Measurements from ENCODE around the gene CHST11.

Gene CHST11

GRCh38 chr12:104484079-104484478, 27.3 kb downstream of the CHST11 start:
- DNase-seq, result no peak

- no peak for DNase-seq
Measured at GRCh38 chr12:104485651-104486362, 29.1 kb downstream of the CHST11 start.

- no peak for DNase-seq
Measured at GRCh38 chr12:104486363-104486750, 29.6 kb downstream of the CHST11 start.

- DNase-seq, result no peak
Measured at GRCh38 chr12:104486943-104487819, 30.4 kb downstream of the CHST11 start.

GRCh38 chr12:104488374-104488773, 31.6 kb downstream of the CHST11 start:
- DNase-seq, result no peak

- DNase-seq, result peak; percentile 21
Measured at GRCh38 chr12:104490186-104490585, 33.4 kb downstream of the CHST11 start.

- DNase-seq, result peak; percentile 89
Measured at GRCh38 chr12:104490850-104491249, 34.1 kb downstream of the CHST11 start.

GRCh38 chr12:104493496-104493895, 36.7 kb downstream of the CHST11 start:
- DNase-seq, result no peak

GRCh38 chr12:104494137-104494792, 37.5 kb downstream of the CHST11 start:
- DNase-seq, result no peak

GRCh38 chr12:104494793-104495158, 38.0 kb downstream of the CHST11 start:
- DNase-seq, result no peak

- no peak for DNase-seq
Measured at GRCh38 chr12:104495786-104496185, 39.0 kb downstream of the CHST11 start.

- no peak for DNase-seq
Measured at GRCh38 chr12:104496336-104496735, 39.6 kb downstream of the CHST11 start.

GRCh38 chr12:104498211-104498801, 41.6 kb downstream of the CHST11 start:
- DNase-seq, result no peak

GRCh38 chr12:104499668-104500332, 43.1 kb downstream of the CHST11 start:
- no peak for DNase-seq

- no peak for DNase-seq
Measured at GRCh38 chr12:104501115-104501514, 44.4 kb downstream of the CHST11 start.

GRCh38 chr12:104501660-104502059, 44.9 kb downstream of the CHST11 start:
- no peak for DNase-seq

GRCh38 chr12:104502217-104502616, 45.5 kb downstream of the CHST11 start:
- no peak for DNase-seq

- no peak for DNase-seq
Measured at GRCh38 chr12:104502638-104503037, 45.9 kb downstream of the CHST11 start.

- no peak for DNase-seq
Measured at GRCh38 chr12:104503191-104503590, 46.4 kb downstream of the CHST11 start.

- no peak for DNase-seq
Measured at GRCh38 chr12:104504146-104504545, 47.4 kb downstream of the CHST11 start.

- peak; percentile 89 for DNase-seq
Measured at GRCh38 chr12:104505095-104505818, 48.5 kb downstream of the CHST11 start.

Data from NCI-H510A treated with DMSO at 0.1 percent for 48 hours (cell line).